ENCODE results near the gene SYNRG. TPM values are rescaled to one million over a fixed set of nuclear protein-coding genes. Genes with fewer than 3 reads are reported as not detected.
A peak's percentile ranks its signal among the peaks of the same experiment; 100 is the strongest.

SYNRG gene
- total RNA-seq, 1 donor = 23.9 TPM

DNA sequence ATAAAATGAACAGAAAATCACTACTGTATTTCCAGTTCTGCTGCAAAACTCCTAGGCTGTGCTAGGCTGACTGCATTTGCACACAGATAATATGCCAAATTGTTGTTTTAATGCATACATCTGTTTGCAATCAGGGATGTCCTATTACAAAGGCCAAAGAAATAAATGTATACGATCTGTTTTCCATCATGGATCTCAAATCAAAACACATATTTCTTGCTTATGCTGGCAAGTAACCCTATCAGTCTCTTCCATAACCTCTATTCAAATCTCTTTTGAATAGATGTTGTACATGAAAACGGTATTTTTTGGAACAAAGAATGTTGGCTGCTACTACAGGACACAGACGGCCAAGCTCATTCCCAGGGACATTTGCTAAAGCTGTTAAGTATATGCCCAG lies 62.9 kb downstream of the SYNRG start:
- H3K79me2 ChIP-seq (ENCODE audit: insufficient read depth, low read length) = peaks cover 35% of the 10 kb centered on the region
- TF ChIP-seq, protein P1, sequence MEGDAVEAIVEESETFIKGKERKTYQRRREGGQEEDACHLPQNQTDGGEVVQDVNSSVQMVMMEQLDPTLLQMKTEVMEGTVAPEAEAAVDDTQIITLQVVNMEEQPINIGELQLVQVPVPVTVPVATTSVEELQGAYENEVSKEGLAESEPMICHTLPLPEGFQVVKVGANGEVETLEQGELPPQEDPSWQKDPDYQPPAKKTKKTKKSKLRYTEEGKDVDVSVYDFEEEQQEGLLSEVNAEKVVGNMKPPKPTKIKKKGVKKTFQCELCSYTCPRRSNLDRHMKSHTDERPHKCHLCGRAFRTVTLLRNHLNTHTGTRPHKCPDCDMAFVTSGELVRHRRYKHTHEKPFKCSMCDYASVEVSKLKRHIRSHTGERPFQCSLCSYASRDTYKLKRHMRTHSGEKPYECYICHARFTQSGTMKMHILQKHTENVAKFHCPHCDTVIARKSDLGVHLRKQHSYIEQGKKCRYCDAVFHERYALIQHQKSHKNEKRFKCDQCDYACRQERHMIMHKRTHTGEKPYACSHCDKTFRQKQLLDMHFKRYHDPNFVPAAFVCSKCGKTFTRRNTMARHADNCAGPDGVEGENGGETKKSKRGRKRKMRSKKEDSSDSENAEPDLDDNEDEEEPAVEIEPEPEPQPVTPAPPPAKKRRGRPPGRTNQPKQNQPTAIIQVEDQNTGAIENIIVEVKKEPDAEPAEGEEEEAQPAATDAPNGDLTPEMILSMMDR (IDR thresholded peaks at IDR 0.05; ENCODE audit: extremely low read depth, low read depth, low read length) = no peak
- no peak for DNase-seq (ENCODE audit: insufficient read length, low spot score, missing footprints)

DNA sequence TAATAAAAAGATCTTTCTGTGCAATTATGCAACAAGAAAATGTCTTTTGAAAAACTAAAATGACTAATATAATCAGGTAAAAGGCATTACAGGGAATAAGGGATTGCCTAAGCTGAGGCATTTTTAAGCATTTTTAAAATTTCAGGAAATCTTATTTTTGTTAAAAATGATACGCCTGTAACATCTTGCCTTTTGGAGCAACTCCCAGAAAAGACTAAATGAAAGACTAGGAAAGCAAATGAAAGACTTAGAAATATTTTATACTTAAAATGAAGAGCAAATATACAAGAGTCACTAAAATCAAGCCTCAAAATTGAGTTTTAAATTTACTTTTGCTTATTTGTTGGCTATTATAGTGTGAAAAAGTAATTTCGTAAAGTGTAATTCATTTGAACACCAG lies 63.7 kb downstream of the SYNRG start:
- H2AFZ ChIP-seq (ENCODE audit: low read length) = no peak overlapping the region
- TF ChIP-seq, protein P1 (IDR thresholded peaks at IDR 0.05; ENCODE audit: extremely low read depth, low read depth, low read length) = no peak
- H3K36me3 ChIP-seq (ENCODE audit: insufficient read depth, low read length) = peaks cover 16% of the 10 kb centered on the region
- peaks cover 18% of the 10 kb centered on the region for H3K4me1 ChIP-seq (ENCODE audit: insufficient read depth, low read length)
- H4K20me1 ChIP-seq (ENCODE audit: insufficient read depth, low read length) = no peaks in the 10 kb centered on the region
- DNase-seq (ENCODE audit: insufficient read length, low spot score, missing footprints) = no peak
- H3K27ac ChIP-seq (ENCODE audit: low read depth, low read length) = no peak overlapping the region
- no peaks in the 10 kb centered on the region for H3K9me3 ChIP-seq (ENCODE audit: low read depth, low read length)
- no peaks in the 10 kb centered on the region for H3K27me3 ChIP-seq (ENCODE audit: insufficient read depth, low read length)
- H3K79me2 ChIP-seq (ENCODE audit: insufficient read depth, low read length) = peaks cover 29% of the 10 kb centered on the region
- no peak overlapping the region for H3K4me2 ChIP-seq (ENCODE audit: insufficient read depth, low read length)
- H3K4me3 ChIP-seq (ENCODE audit: insufficient read depth, low read length) = no peak overlapping the region

More for the DNA sequence above, 62.9 kb downstream of the SYNRG start:
- H3K27ac ChIP-seq (ENCODE audit: low read depth, low read length) = no peak overlapping the region
- no peaks in the 10 kb centered on the region for H3K9me3 ChIP-seq (ENCODE audit: low read depth, low read length)
- H2AFZ ChIP-seq (ENCODE audit: low read length) = no peak overlapping the region
- H3K4me3 ChIP-seq (ENCODE audit: insufficient read depth, low read length) = no peak overlapping the region
- H4K20me1 ChIP-seq (ENCODE audit: insufficient read depth, low read length) = no peaks in the 10 kb centered on the region
- no peaks in the 10 kb centered on the region for H3K27me3 ChIP-seq (ENCODE audit: insufficient read depth, low read length)
- H3K4me1 ChIP-seq (ENCODE audit: insufficient read depth, low read length) = peaks cover 18% of the 10 kb centered on the region
- peaks cover 9% of the 10 kb centered on the region for H3K36me3 ChIP-seq (ENCODE audit: insufficient read depth, low read length)
- H3K4me2 ChIP-seq (ENCODE audit: insufficient read depth, low read length) = no peak overlapping the region

DNA sequence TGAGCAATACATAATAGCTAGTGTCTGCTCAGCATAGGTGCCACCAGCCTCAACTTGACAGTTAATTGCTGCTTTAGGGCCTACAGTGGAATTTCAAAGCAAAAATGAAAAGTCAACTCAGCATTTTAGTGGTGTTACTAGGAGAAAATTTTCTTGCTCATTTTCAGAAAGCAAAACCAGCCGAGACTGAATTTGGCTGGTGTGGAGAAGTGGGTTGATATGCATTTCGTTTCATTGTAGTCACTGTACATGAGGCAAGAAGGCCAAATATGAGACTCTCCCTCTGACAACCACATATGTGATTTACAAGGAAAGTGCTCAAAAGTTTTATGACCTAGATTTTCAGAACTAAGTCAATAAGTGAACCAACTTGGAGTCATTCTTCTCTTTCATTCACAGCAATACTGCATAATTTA lies 65.6 kb downstream of the SYNRG start:
- H3K4me1 ChIP-seq (ENCODE audit: insufficient read depth, low read length) = peaks cover 18% of the 10 kb centered on the region
- no peaks in the 10 kb centered on the region for H4K20me1 ChIP-seq (ENCODE audit: insufficient read depth, low read length)
- no peaks in the 10 kb centered on the region for H3K27me3 ChIP-seq (ENCODE audit: insufficient read depth, low read length)
- H3K4me2 ChIP-seq (ENCODE audit: insufficient read depth, low read length) = peak overlapping the region; percentile 0
- DNase-seq (ENCODE audit: insufficient read length, low spot score, missing footprints) = no peak
- H3K9me3 ChIP-seq (ENCODE audit: low read depth, low read length) = no peaks in the 10 kb centered on the region
- peaks cover 32% of the 10 kb centered on the region for H3K36me3 ChIP-seq (ENCODE audit: insufficient read depth, low read length)
- TF ChIP-seq, protein P1 (IDR thresholded peaks at IDR 0.05; ENCODE audit: extremely low read depth, low read depth, low read length) = no peak
- peak overlapping the region; percentile 18 for H3K27ac ChIP-seq (ENCODE audit: low read depth, low read length)
- H2AFZ ChIP-seq (ENCODE audit: low read length) = no peak overlapping the region
- peaks cover 18% of the 10 kb centered on the region for H3K79me2 ChIP-seq (ENCODE audit: insufficient read depth, low read length)
- H3K4me3 ChIP-seq (ENCODE audit: insufficient read depth, low read length) = no peak overlapping the region

DNA sequence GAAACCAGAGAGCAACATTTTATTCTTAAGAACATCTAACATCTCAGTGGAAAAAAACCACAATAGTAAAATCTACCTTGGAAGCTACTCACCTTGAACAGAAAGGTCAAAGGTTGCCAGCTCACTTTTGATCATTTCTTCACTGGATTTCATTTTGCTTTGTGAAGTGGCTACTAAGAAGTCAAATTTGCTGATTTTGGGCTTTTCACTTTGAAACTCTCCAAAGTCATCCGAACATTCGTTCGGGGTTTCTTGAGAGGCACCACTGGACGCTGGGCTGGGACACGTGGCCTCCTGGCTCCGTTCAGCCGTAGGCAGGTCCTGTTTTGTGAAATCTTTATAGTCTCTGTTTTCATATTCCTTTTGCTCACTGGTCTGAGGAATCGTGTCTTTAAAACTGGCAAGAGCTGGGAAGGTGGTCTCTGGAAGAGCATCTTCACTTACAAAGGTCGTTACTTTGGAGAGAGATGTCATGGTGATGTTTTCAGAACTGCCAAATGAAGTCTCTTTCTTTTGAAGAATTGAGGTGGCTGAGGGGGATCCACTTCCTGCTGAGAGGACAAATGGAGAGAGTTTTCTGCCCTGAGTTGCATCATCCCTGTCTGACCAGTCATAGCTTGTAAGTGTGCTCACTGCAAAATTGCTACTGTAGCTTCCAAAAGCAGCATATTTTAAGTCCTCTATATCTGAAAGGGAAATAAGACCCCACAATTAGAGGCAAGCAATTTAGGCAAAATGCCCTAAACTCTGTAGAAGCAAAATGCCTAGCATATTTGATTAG lies 67.1 kb downstream of the SYNRG start:
- Histone ChIP-seq H3K36me3 (ENCODE audit: insufficient read depth, low read length) (peaks cover 48% of the 10 kb centered on the region), H3K9me3 (ENCODE audit: low read depth, low read length) (no peaks in the 10 kb centered on the region), H4K20me1 (ENCODE audit: insufficient read depth, low read length) (no peaks in the 10 kb centered on the region), H3K27me3 (ENCODE audit: insufficient read depth, low read length) (no peaks in the 10 kb centered on the region), H3K27ac (ENCODE audit: low read depth, low read length) (peak overlapping the region; percentile 23), H3K4me2 (ENCODE audit: insufficient read depth, low read length) (no peak overlapping the region), H3K79me2 (ENCODE audit: insufficient read depth, low read length) (peaks cover 11% of the 10 kb centered on the region), H3K4me3 (ENCODE audit: insufficient read depth, low read length) (no peak overlapping the region), H2AFZ (ENCODE audit: low read length) (no peak overlapping the region), H3K4me1 (ENCODE audit: insufficient read depth, low read length) (peaks cover 18% of the 10 kb centered on the region)
- TF ChIP-seq, protein P1 (IDR thresholded peaks at IDR 0.05; ENCODE audit: extremely low read depth, low read depth, low read length) = no peak
- peak; percentile 85 for DNase-seq (ENCODE audit: insufficient read length, low spot score, missing footprints)

Measured in osteoblast (primary cell).